GM12878 (cell line): Measurements from ENCODE around the gene ANKRD17. TPM values are rescaled to one million over a fixed set of nuclear protein-coding genes. Genes with fewer than 3 reads are reported as not detected.

Experiments
- ATAC-seq: fragments of 200-7000 bp; cut with Tn5 transposase; 3 replicates; pipeline ENCODE4 v1.9.1; 2020; ENCODE audit warnings: mild to moderate bottlenecking, moderate library complexity
- BruUV-seq: library from RNA; stranded (reverse); fragments of 400-500 nt; replicated peaks from 2 replicates; lab custom pipeline; 2021; lab: Mats Ljungman, UMichigan
- CTCF ChIA-PET: fragments of 300-600 bp; sonication (Branson Sonifier 250); formaldehyde crosslinking; extraction: SDS; loops from one replicate; lab custom pipeline; 2021; ENCODE audit warnings: inconsistent platforms; lab: Yijun Ruan, JAX
- POLR2A ChIA-PET: fragments of 350-600 bp; formaldehyde crosslinking; extraction: SDS; loops from one replicate; lab custom pipeline; 2021; ENCODE audit warnings: inconsistent platforms; lab: Charles Lee
- RAD21 ChIA-PET: fragments of 300-600 bp; sonication (Branson Sonifier 250); formaldehyde crosslinking; loops from one replicate; lab custom pipeline; 2023; ENCODE audit warnings: antibody characterized with exemption; ENCODE audit not compliant: unreplicated experiment; lab: Charles Lee
- SMC1A ChIA-PET: fragments of 300-600 bp; sonication (Branson Sonifier 250); formaldehyde crosslinking; loops from one replicate; lab custom pipeline; 2023; ENCODE audit not compliant: unreplicated experiment, uncharacterized antibody; lab: Charles Lee
- DNase-seq: peaks from one replicate; pipeline ENCODE4 v3.0.0-alpha.2; 2011; ENCODE audit warnings: low read depth, low spot score
- FAIRE-seq: peaks from 3 replicates; lab custom pipeline; 2011; peaks lifted over from hg19 to GRCh38; lab: Jason Lieb, UNC
- H2AFZ ChIP-seq: 2 replicates; pipeline ENCODE4 v1.6.0; 2011; ENCODE audit warnings: low read depth, low read length, control low read depth; ENCODE audit not compliant: control insufficient read depth
- H3K27ac ChIP-seq: 2 replicates; pipeline ENCODE4 v1.5.1; 2011; ENCODE audit warnings: control low read depth; ENCODE audit not compliant: control insufficient read depth, insufficient read depth
- H3K27me3 ChIP-seq, 2 experiments: replicated peaks in 1 of 2; 2 replicates each; pipeline versions ENCODE4 v1.6.0 to v1.6.1; 2011; ENCODE audit warnings: low read length in 1 of 2; ENCODE audit not compliant: control insufficient read depth in 2 of 2, insufficient read depth in 2 of 2
- H3K36me3 ChIP-seq, 2 experiments: 2 replicates each; pipeline ENCODE4 v1.5.1; 2011; ENCODE audit warnings: low read length in 1 of 2; ENCODE audit not compliant: control insufficient read depth in 2 of 2, insufficient read depth in 2 of 2
- H3K4me1 ChIP-seq: 2 replicates; pipeline ENCODE4 v1.6.1; 2011; ENCODE audit warnings: mild to moderate bottlenecking, low read length, moderate library complexity, mixed read lengths; ENCODE audit not compliant: control insufficient read depth, insufficient read depth
- H3K4me2 ChIP-seq: 2 replicates; pipeline ENCODE4 v1.6.0; 2011; ENCODE audit warnings: control low read depth; ENCODE audit not compliant: control insufficient read depth, insufficient read depth
- H3K4me3 ChIP-seq: fragments of 200-600 bp; sonication (generic); 2 replicates; pipeline ENCODE4 v1.5.1; 2016
- H3K79me2 ChIP-seq: 2 replicates; pipeline ENCODE4 v1.6.0; 2011; ENCODE audit warnings: low read length; ENCODE audit not compliant: control insufficient read depth, insufficient read depth
- H3K9ac ChIP-seq: 2 replicates; pipeline ENCODE4 v1.8.0; 2011; ENCODE audit warnings: low read length, control low read depth, mixed read lengths; ENCODE audit not compliant: control insufficient read depth, insufficient read depth
- H3K9me3 ChIP-seq: replicated peaks from 3 replicates; pipeline ENCODE4 v1.5.1; 2011; ENCODE audit warnings: mild to moderate bottlenecking, low read length; ENCODE audit not compliant: control insufficient read depth, insufficient read depth
- H4K20me1 ChIP-seq: 2 replicates; pipeline ENCODE4 v1.6.0; 2011; ENCODE audit not compliant: control insufficient read depth, insufficient read depth
- CBX5 ChIP-seq: sonication (generic); IDR thresholded peaks from 2 replicates; pipeline ENCODE4 v1.6.1; 2016; ENCODE audit warnings: low read depth, moderate library complexity, mild to moderate bottlenecking, inconsistent platforms
- CHD2 ChIP-seq: IDR thresholded peaks from 2 replicates; pipeline ENCODE4 v1.6.1; 2011; ENCODE audit warnings: low read depth, low read length, improper control_type of control experiment, borderline replicate concordance
- MEF2A ChIP-seq: IDR thresholded peaks from 2 replicates; pipeline ENCODE4 v1.6.1; 2011; ENCODE audit warnings: low read depth, mild to moderate bottlenecking, low read length, moderate library complexity; ENCODE audit not compliant: insufficient read depth
- NFYB ChIP-seq: IDR thresholded peaks from 2 replicates; pipeline ENCODE4 v1.6.1; 2011; ENCODE audit warnings: low read depth, mild to moderate bottlenecking, low read length, improper control_type of control experiment, moderate library complexity; ENCODE audit not compliant: insufficient read depth
- RFX5 ChIP-seq: IDR thresholded peaks from 2 replicates; pipeline ENCODE4 v1.6.1; 2011; ENCODE audit warnings: low read depth, low read length, improper control_type of control experiment
- RUNX3 ChIP-seq: IDR thresholded peaks from 2 replicates; pipeline ENCODE4 v1.6.1; 2012; ENCODE audit warnings: low read length, inconsistent platforms
- SIN3A ChIP-seq: IDR thresholded peaks from 2 replicates; pipeline ENCODE4 v1.6.1; 2012; ENCODE audit warnings: low read depth, low read length, improper control_type of control experiment
- YBX1 ChIP-seq: fragments of 450-650 bp; IDR thresholded peaks from 2 replicates; pipeline ENCODE4 v1.6.1; 2016; ENCODE audit warnings: antibody characterized with exemption
- WGBS: methylation state at CpG from one replicate; pipeline ENCODE4 v1.1.6; 2016; ENCODE audit warnings: low lambda C conversion rate; ENCODE audit not compliant: insufficient replicate concordance, insufficient coverage; ENCODE audit errors: missing lambda C conversion rate; 5-methylcytosine and 5-hydroxymethylcytosine counted together
- in situ Hi-C: fragments of 300-500 bp; cut with MboI; formaldehyde crosslinking; loops from 9 replicates; pipeline ENCODE4 v1.14.3; 2018; ENCODE audit warnings: mixed read lengths
- intact Hi-C: fragments of 100-400 bp; cut with micrococcal nuclease; formaldehyde crosslinking; loops from one replicate; pipeline ENCODE4 v1.14.2; 2022; ENCODE audit not compliant: unreplicated experiment
- polyA plus RNA-seq, 11 experiments: library from polyadenylated mRNA; depleted of rRNA in 4 of 11; unstranded in 6 of 11; stranded (reverse) in 5 of 11; fragments of >200 nt; fragmentation: Nextera tagmentation in 4 of 11; fragmentation: Illumina TruSeq in 1 of 11; extraction: Ambion mirVana in 4 of 11; extraction: Trizol in 1 of 11; gene quantifications; 1 replicate in 1 of 11; 2 replicates in 10 of 11; pipeline versions ENCODE4 v1.2.1 to v1.2.3, GENCODE V29; 2011 to 2016; ENCODE audit warnings: inconsistent platforms in 2 of 11, missing spikeins in 2 of 11, low read depth in 1 of 11
- total RNA-seq, 4 experiments: library from RNA; depleted of rRNA in 3 of 4; stranded (reverse); fragments of >200 nt in 3 of 4; fragmentation: Illumina TruSeq in 1 of 4; extraction: Trizol in 1 of 4; gene quantifications; 2 replicates each; pipeline versions ENCODE4 v1.2.1 to v1.2.3, GENCODE V29; 2013 to 2021

ANKRD17 gene
- total and polyA plus RNA-seq, 10 of the 15 experiments (the other 5 are each of a cell fraction or from before 2014, with no cell fraction given) = 11.7 to 46.5 (median 32.6) TPM

GRCh38 chr4:73248821-73249220 lies 9.8 kb downstream of the ANKRD17 start:
- H3K4me2 ChIP-seq = no peak overlapping the region
- peaks cover 0 to 12% of the 10 kb centered on the region in 2 experiments; a peak in 2 of 4 replicates for H3K36me3 ChIP-seq
- no peak for DNase-seq
- H3K4me3 ChIP-seq = no peak overlapping the region
- no TSS peak for BruUV-seq
- H3K9me3 ChIP-seq = peaks cover 3% of the 10 kb centered on the region; the same call in 2 of the 3 replicates
- intact Hi-C loops = no loop called here
- ATAC-seq = no peak
- FAIRE-seq = no peak
- H2AFZ ChIP-seq = no peak overlapping the region
- H3K27me3 ChIP-seq = no peaks in the 10 kb centered on the region
- RAD21 ChIA-PET = interaction anchor here (0.8 to 1.1 kb wide), 3 partner anchors 8 to 963 kb away, joined by 3 to 4 read pairs (median 3); no protein-coding TSS in a partner anchor
- H3K9ac ChIP-seq = no peak overlapping the region
- H3K79me2 ChIP-seq = peaks cover 96% of the 10 kb centered on the region
- in situ Hi-C loops = no loop called here
- TF ChIP-seq SIN3A = no peak
- TF ChIP-seq RFX5 = no peak
- no peak for TF ChIP-seq CHD2
- TF ChIP-seq NFYB = no peak
- TF ChIP-seq CBX5 = no peak
- no peak for TF ChIP-seq YBX1
- no peak for TF ChIP-seq RUNX3
- CTCF ChIA-PET = interaction anchor here (1.5 kb wide), 1 partner anchor 8 kb away, joined by 15 read pairs; no protein-coding TSS in a partner anchor
- no peaks in the 10 kb centered on the region for H3K4me1 ChIP-seq
- SMC1A ChIA-PET = interaction anchor here (1.0 to 1.6 kb wide), 5 partner anchors 8 to 157 kb away, joined by 3 to 11 read pairs (median 4); no protein-coding TSS in a partner anchor
- no peak overlapping the region for H3K27ac ChIP-seq
- H4K20me1 ChIP-seq = no peaks in the 10 kb centered on the region; the same call in 1 of the 2 replicates
- POLR2A ChIA-PET = interaction anchor here (1.1 kb wide), 1 partner anchor 10 kb away, joined by 4 read pairs; the partner anchor contains the start of gene ANKRD17

DNA sequence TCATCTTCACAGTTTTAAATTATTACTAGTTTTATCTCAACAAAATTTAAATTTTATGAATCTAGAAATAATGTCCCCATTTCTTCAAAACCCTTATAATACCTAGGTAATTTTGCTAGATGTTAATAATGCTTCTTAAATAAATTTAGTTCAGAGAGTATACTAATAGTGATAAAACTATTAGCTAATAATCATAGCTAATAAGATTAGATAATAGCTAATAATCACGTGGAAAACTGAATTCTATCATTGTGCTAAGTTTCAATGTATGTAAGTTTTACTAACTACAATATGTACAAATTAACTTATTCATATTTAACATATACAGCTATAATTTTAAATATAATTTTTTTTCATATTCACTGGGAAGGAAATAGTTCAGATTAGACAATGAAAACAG lies 10.2 kb downstream of the ANKRD17 start:
- SMC1A ChIA-PET = interaction anchor here (1.0 to 1.6 kb wide), 5 partner anchors 8 to 156 kb away, joined by 3 to 11 read pairs (median 4); no protein-coding TSS in a partner anchor
- no TSS peak for BruUV-seq
- no peak for ATAC-seq
- H3K79me2 ChIP-seq = peaks cover 95% of the 10 kb centered on the region
- TF ChIP-seq MEF2A = no peak
- TF ChIP-seq, all 136 proteins: peak for 0
- Histone ChIP-seq H3K4me2 (no peak overlapping the region), H4K20me1 (no peaks in the 10 kb centered on the region; the same call in 1 of the 2 replicates), H3K27me3 (no peaks in the 10 kb centered on the region), H3K36me3 (peaks cover 0 to 12% of the 10 kb centered on the region in 2 experiments; a peak in 2 of 4 replicates), H3K9ac (no peak overlapping the region), H2AFZ (no peak overlapping the region), H3K4me1 (no peaks in the 10 kb centered on the region), H3K27ac (no peak overlapping the region), H3K9me3 (peaks cover 3% of the 10 kb centered on the region; the same call in 2 of the 3 replicates), H3K4me3 (no peak overlapping the region)
- in situ Hi-C loops (no loop called here), intact Hi-C loops (no loop called here)
- RAD21 ChIA-PET = interaction anchor here (0.8 to 1.1 kb wide), 3 partner anchors 9 to 962 kb away, joined by 3 to 4 read pairs (median 3); no protein-coding TSS in a partner anchor
- POLR2A ChIA-PET = interaction anchor here (0.5 kb wide), 1 partner anchor 23 kb away, joined by 4 read pairs; no protein-coding TSS in a partner anchor
- 95% methylated on average over 1 of the region's 1 CpG for whole genome bisulfite sequencing
- DNase-seq (no peak), FAIRE-seq (no peak)
- CTCF ChIA-PET = interaction anchor here (1.5 kb wide), 1 partner anchor 9 kb away, joined by 15 read pairs; no protein-coding TSS in a partner anchor
